Activated naive CD8-positive, alpha-beta T cell treated with anti-CD3 and anti-CD28 coated beads, Interleukin-2, amount 10 ng/mL, durations not matched to agents 7 days and 5 days (primary cell): ENCODE results near the gene SAP30L. TPM values are rescaled to one million over a fixed set of nuclear protein-coding genes. Genes with fewer than 3 reads are reported as not detected.

Source experiments
- ATAC-seq: fragments of 150-1000 bp; cut with Tn5 transposase; one replicate; pipeline ENCODE4 v1.10.0; 2021; ENCODE audit warnings: low read depth, moderate library complexity
- POLR2A ChIA-PET: fragments of 350-600 bp; sonication (Branson Sonifier 250); formaldehyde crosslinking; loops from one replicate; lab custom pipeline; 2021; ENCODE audit warnings: antibody characterized with exemption; lab: Charles Lee
- DNase-seq: peaks from one replicate; pipeline ENCODE4 v3.0.0; 2021
- H3K27ac Mint-ChIP-seq: one replicate; pipeline ENCODE4 v1.8.0; 2022; ENCODE audit warnings: mild to moderate bottlenecking, mixed read lengths
- H3K27me3 Mint-ChIP-seq: one replicate; pipeline ENCODE4 v1.8.0; 2022; ENCODE audit warnings: mild to moderate bottlenecking, moderate library complexity, mixed read lengths
- H3K36me3 Mint-ChIP-seq: one replicate; pipeline ENCODE4 v1.8.0; 2021; ENCODE audit warnings: mild to moderate bottlenecking, mixed read lengths
- H3K4me1 Mint-ChIP-seq: one replicate; pipeline ENCODE4 v1.8.0; 2021; ENCODE audit warnings: mixed read lengths
- H3K4me3 Mint-ChIP-seq: one replicate; pipeline ENCODE4 v1.8.0; 2022; ENCODE audit warnings: mild to moderate bottlenecking, moderate library complexity, mixed read lengths
- H3K9me3 Mint-ChIP-seq: one replicate; pipeline ENCODE4 v1.8.0; 2021; ENCODE audit warnings: mixed read lengths
- total RNA-seq, 2 experiments: library from RNA; stranded (reverse); gene quantifications; one replicate each; pipeline ENCODE4 v1.2.3, GENCODE V29; 2021

SAP30L gene
- total RNA-seq, 2 experiments from 2014 or later: 39.4 to 41.3 TPM

DNA sequence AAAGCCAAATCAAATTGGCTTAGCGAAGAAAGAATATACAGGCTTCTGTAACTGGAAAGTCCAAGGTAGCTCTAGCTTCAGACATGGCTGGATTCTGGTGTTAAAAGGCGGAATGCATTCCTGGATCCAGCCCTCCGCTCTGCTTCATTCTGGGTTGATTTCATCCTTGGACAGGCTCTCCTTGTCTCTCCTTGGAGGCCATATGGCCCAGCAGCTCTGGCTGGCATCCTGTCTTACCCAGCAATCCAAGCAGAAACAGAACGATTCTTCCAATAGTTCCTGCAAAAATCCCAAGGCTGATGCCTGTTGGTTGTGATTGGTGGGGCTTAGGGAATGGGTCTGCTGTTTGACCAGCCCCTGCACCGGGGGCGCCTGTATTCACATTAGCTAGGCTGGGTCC, 37.0 kb upstream of the SAP30L start:
- POLR2A ChIA-PET: no interaction called here
- ATAC-seq: no peak
- H3K27me3 Mint-ChIP-seq: no peaks in the 10 kb centered on the region

GRCh38 chr5:154409230-154409840, 36.5 kb upstream of the SAP30L start:
- Mint-ChIP-seq H3K27me3 (no peaks in the 10 kb centered on the region), H3K4me3 (no peak overlapping the region), H3K4me1 (peaks cover 9% of the 10 kb centered on the region), H3K27ac (no peak overlapping the region), H3K36me3 (peaks cover 5% of the 10 kb centered on the region), H3K9me3 (no peaks in the 10 kb centered on the region)
- ATAC-seq: no peak
- POLR2A ChIA-PET: no interaction called here
- DNase-seq: no peak

More for the DNA sequence above, 37.0 kb upstream of the SAP30L start:
- peaks cover 11% of the 10 kb centered on the region for H3K4me1 Mint-ChIP-seq
- DNase-seq: no peak
- H3K4me3 Mint-ChIP-seq: no peak overlapping the region
- peaks cover 5% of the 10 kb centered on the region for H3K36me3 Mint-ChIP-seq
- no peak overlapping the region for H3K27ac Mint-ChIP-seq
- H3K9me3 Mint-ChIP-seq: no peaks in the 10 kb centered on the region

GRCh38 chr5:154410008-154410407, 35.8 kb upstream of the SAP30L start:
- Mint-ChIP-seq H3K4me3 (no peak overlapping the region), H3K36me3 (peaks cover 5% of the 10 kb centered on the region), H3K27ac (no peak overlapping the region), H3K27me3 (no peaks in the 10 kb centered on the region), H3K4me1 (peaks cover 4% of the 10 kb centered on the region), H3K9me3 (no peaks in the 10 kb centered on the region)
- POLR2A ChIA-PET: interaction anchor here (0.7 kb wide), 1 partner anchor 137 kb away, joined by 5 read pairs; no protein-coding TSS in a partner anchor
- DNase-seq (no peak), ATAC-seq (no peak)

DNA sequence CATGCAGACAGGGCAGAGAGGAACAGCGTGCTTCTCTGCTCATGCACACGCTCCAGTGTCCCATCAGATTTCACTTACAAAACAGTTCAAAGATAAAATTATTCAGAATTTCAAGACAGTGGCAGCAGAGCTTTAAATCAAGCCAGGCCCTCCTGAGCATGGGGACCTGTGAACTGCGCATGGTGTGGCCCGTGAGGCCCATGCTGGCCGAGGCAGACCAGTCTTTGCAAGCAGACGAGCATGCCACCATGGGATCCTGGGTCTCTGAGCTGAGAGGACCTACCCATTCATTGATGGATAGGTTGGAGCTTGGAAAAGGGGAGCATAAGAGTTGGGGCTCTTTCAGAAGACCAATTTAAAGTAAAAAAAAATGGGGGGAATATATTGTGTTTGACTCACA, 35.0 kb upstream of the SAP30L start:
- H3K36me3 Mint-ChIP-seq: peaks cover 5% of the 10 kb centered on the region
- no peak for DNase-seq
- no peaks in the 10 kb centered on the region for H3K4me1 Mint-ChIP-seq
- POLR2A ChIA-PET: interaction anchor here (0.7 kb wide), 1 partner anchor 138 kb away, joined by 5 read pairs; no protein-coding TSS in a partner anchor
- H3K9me3 Mint-ChIP-seq: no peaks in the 10 kb centered on the region
- no peak overlapping the region for H3K27ac Mint-ChIP-seq
- H3K4me3 Mint-ChIP-seq: no peak overlapping the region
- no peaks in the 10 kb centered on the region for H3K27me3 Mint-ChIP-seq
- no peak for ATAC-seq

- POLR2A ChIA-PET: no interaction called here
- no peaks in the 10 kb centered on the region for H3K27me3 Mint-ChIP-seq
- ATAC-seq: no peak
- no peak overlapping the region for H3K27ac Mint-ChIP-seq
- no peaks in the 10 kb centered on the region for H3K4me1 Mint-ChIP-seq
- H3K36me3 Mint-ChIP-seq: peaks cover 5% of the 10 kb centered on the region
- H3K9me3 Mint-ChIP-seq: no peaks in the 10 kb centered on the region
- DNase-seq: no peak
- no peak overlapping the region for H3K4me3 Mint-ChIP-seq
These were observed 34.5 kb upstream of the SAP30L start for GRCh38 chr5:154411338-154411737.

DNA sequence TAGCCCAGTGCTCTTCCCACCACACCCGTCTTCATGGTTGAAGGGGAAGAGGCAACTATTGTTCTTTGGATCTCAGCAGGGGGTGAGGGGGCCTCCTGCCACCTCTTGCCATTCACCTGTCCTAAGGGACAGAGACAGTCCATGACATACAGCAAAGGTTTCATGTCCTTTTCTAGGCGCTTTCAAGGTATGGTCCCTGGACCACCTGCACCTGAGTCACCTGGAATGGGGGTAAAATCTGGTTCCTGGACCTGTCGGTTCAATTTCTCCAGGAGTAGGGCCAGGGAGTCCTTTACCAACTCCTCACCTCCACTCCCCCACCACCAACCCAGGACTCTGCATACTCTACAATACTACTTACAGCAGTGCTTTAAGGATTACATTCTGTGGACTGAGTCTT, 33.5 kb upstream of the SAP30L start:
- no peak for DNase-seq
- Mint-ChIP-seq H3K27me3 (no peaks in the 10 kb centered on the region), H3K36me3 (peaks cover 5% of the 10 kb centered on the region), H3K27ac (no peak overlapping the region), H3K4me3 (no peak overlapping the region), H3K4me1 (peaks cover 6% of the 10 kb centered on the region), H3K9me3 (no peaks in the 10 kb centered on the region)
- no peak for ATAC-seq
- POLR2A ChIA-PET: interaction anchor here (0.6 kb wide), 1 partner anchor 349 kb away, joined by 6 read pairs; no protein-coding TSS in a partner anchor

DNA sequence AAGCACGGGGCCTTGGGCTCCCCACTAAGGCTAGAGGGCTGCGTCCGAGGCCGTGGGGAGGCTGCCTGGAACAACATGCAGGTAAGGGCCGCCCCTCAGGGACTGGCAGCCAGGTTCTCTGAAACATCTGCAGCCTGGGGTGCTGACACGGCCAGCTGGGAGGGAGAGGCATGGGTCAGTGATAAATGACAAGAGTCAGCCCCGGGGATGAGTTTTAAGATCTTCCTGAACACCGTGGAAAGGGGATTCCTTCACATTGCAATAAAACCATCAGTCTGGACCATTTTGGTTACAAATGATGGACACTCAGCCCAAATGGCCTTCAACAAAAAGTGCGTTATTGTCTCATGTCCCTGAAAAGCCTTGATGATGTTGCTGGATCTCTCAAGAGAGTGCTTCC, 32.9 kb upstream of the SAP30L start:
- no peak overlapping the region for H3K27ac Mint-ChIP-seq
- peaks cover 5% of the 10 kb centered on the region for H3K36me3 Mint-ChIP-seq
- DNase-seq (no peak), ATAC-seq (no peak)
- H3K27me3 Mint-ChIP-seq: no peaks in the 10 kb centered on the region
- peaks cover 6% of the 10 kb centered on the region for H3K4me1 Mint-ChIP-seq
- H3K4me3 Mint-ChIP-seq: no peak overlapping the region
- POLR2A ChIA-PET: no interaction called here
- H3K9me3 Mint-ChIP-seq: no peaks in the 10 kb centered on the region

DNA sequence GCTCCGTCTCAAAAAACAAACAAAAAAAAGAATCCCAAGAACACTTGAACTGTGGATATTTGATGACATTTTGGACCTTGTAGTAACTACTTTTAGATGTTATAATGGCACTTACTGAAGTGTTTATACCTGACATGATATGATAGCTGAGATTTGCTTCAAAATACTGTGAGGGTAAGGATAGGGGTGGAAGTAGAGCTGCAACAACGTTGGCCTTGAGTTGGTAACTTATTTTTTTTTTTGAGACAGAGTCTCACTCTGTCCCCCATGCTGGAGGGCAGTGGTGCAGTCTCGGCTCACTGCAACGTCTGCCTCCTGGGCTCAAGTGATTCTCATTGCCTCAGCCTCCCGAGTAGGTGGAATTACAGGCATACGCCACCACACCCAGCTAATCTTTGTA, 30.7 kb upstream of the SAP30L start:
- no peak overlapping the region for H3K4me3 Mint-ChIP-seq
- ATAC-seq (no peak), DNase-seq (no peak)
- no peak overlapping the region for H3K27ac Mint-ChIP-seq
- POLR2A ChIA-PET: no interaction called here
- no peaks in the 10 kb centered on the region for H3K9me3 Mint-ChIP-seq
- H3K36me3 Mint-ChIP-seq: peaks cover 5% of the 10 kb centered on the region
- H3K27me3 Mint-ChIP-seq: no peaks in the 10 kb centered on the region
- H3K4me1 Mint-ChIP-seq: peaks cover 6% of the 10 kb centered on the region

DNA sequence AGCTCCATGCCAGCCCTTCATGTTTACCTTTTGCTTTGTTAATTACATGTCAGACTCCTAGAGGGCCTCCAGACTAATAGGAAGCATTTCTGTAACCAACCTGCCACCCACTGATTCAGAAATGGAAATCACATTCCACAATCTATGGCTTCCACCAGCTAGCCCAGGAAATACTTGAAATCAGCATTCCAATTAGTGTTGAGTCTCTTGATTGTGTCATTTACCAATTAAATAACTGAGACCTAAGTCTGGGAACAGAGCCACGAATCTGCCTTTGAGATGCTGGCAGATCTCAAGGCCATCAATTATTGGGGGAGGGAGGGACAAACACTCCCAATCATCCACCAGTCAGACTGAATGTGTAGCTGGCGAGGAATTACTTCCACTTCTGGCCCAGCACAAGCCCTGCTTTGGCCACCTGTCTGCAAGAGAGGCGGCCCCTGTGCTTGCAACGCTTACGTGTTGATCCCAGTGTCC, 27.4 kb upstream of the SAP30L start:
- no peak for ATAC-seq
- Mint-ChIP-seq H3K9me3 (peaks cover 1% of the 10 kb centered on the region), H3K4me3 (no peak overlapping the region), H3K36me3 (peaks cover 13% of the 10 kb centered on the region), H3K4me1 (peaks cover 6% of the 10 kb centered on the region), H3K27me3 (no peaks in the 10 kb centered on the region), H3K27ac (peak overlapping the region; percentile 5)
- DNase-seq: no peak
- POLR2A ChIA-PET: no interaction called here

DNA sequence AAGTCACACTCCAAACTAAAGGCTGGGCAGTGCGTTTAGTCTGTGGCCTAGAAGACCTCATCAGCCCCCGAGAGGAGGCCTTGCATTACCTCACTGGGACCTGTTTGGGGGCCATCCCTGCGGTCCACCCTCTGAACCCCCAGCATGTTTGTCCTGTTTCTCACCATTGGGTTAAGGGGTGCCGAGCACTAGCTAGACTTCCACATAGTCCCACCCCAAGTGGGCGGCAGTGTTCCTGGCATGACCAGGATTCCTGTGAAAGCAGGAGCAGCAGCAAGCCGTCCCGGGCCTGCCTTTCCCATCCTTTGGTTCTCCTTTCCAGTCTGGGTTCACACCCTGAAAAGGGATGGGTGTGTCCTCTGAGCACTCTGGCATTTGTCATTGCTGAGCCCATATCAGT, 26.6 kb upstream of the SAP30L start:
- Mint-ChIP-seq H3K27me3 (no peaks in the 10 kb centered on the region), H3K27ac (no peak overlapping the region), H3K4me1 (peaks cover 6% of the 10 kb centered on the region), H3K4me3 (no peak overlapping the region), H3K9me3 (peaks cover 1% of the 10 kb centered on the region), H3K36me3 (peaks cover 19% of the 10 kb centered on the region)
- DNase-seq: no peak
- ATAC-seq: no peak
- POLR2A ChIA-PET: no interaction called here

GRCh38 chr5:154421868-154422267, 23.9 kb upstream of the SAP30L start:
- no peak overlapping the region for H3K4me3 Mint-ChIP-seq
- peaks cover 22% of the 10 kb centered on the region for H3K36me3 Mint-ChIP-seq
- peaks cover 3% of the 10 kb centered on the region for H3K4me1 Mint-ChIP-seq
- ATAC-seq: no peak
- H3K27me3 Mint-ChIP-seq: no peaks in the 10 kb centered on the region
- no peak for DNase-seq
- POLR2A ChIA-PET: no interaction called here
- peaks cover 1% of the 10 kb centered on the region for H3K9me3 Mint-ChIP-seq
- H3K27ac Mint-ChIP-seq: no peak overlapping the region

- Mint-ChIP-seq H3K27ac (no peak overlapping the region), H3K4me1 (peaks cover 1% of the 10 kb centered on the region), H3K4me3 (no peak overlapping the region), H3K27me3 (no peaks in the 10 kb centered on the region), H3K9me3 (peaks cover 3% of the 10 kb centered on the region), H3K36me3 (peaks cover 26% of the 10 kb centered on the region)
- POLR2A ChIA-PET: no interaction called here
- ATAC-seq (no peak), DNase-seq (no peak)
These were observed 23.5 kb upstream of the SAP30L start for GRCh38 chr5:154422298-154422697.

- peaks cover 40% of the 10 kb centered on the region for H3K36me3 Mint-ChIP-seq
- ATAC-seq: no peak
- DNase-seq: no peak
- H3K27ac Mint-ChIP-seq: no peak overlapping the region
- POLR2A ChIA-PET: no interaction called here
- H3K4me1 Mint-ChIP-seq: peaks cover 3% of the 10 kb centered on the region
- H3K4me3 Mint-ChIP-seq: no peak overlapping the region
- no peaks in the 10 kb centered on the region for H3K27me3 Mint-ChIP-seq
- peaks cover 2% of the 10 kb centered on the region for H3K9me3 Mint-ChIP-seq
These were observed 17.6 kb upstream of the SAP30L start for GRCh38 chr5:154428208-154428607.

DNA sequence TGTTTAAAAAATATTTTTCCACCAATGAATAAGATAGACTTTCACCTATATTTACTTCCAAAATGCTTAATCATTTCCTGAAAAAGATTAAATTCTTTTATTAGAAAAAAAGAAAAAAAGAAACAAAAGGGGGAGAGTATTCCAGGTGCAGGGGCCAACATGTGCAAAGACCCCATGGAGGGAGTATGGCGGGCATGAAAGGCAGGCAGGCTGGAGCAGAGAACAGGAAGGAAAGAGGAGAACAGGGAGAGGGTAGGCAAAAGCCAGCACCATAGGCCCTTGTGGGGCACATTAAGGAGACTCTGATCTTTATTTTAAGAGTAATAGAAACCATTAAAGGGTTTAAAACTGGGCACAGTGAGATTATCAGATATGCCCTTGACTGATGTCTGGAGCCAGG, 16.5 kb upstream of the SAP30L start:
- no peak for DNase-seq
- peaks cover 40% of the 10 kb centered on the region for H3K36me3 Mint-ChIP-seq
- ATAC-seq: no peak
- H3K9me3 Mint-ChIP-seq: peaks cover 2% of the 10 kb centered on the region
- H3K4me1 Mint-ChIP-seq: peaks cover 3% of the 10 kb centered on the region
- H3K27ac Mint-ChIP-seq: no peak overlapping the region
- no peaks in the 10 kb centered on the region for H3K27me3 Mint-ChIP-seq
- no peak overlapping the region for H3K4me3 Mint-ChIP-seq
- POLR2A ChIA-PET: no interaction called here
